ENCODE data around the gene ANXA11. TPM values are rescaled to one million over a fixed set of nuclear protein-coding genes. Genes with fewer than 3 reads are reported as not detected.
A peak's percentile ranks its signal among the peaks of the same experiment; 100 is the strongest.

The ANXA11 gene
- total RNA-seq, 1 experiment from 2014 or later = 68.1 TPM

- Mint-ChIP-seq H3K4me3 (peak overlapping the region in 1 of 2 experiments; percentile 50; a peak in 2 of 5 replicates), H3K27ac (no peak overlapping the region)
Observed at GRCh38 chr10:80137920-80138319, 67.4 kb downstream of the ANXA11 start.

More at GRCh38 chr10:80137920-80138319, 67.4 kb downstream of the ANXA11 start:
- H3K4me2 ChIP-seq (ENCODE audit: insufficient read depth, insufficient read length, low read length) = no peak overlapping the region
- no peak overlapping the region for H2AK5ac ChIP-seq (ENCODE audit: insufficient read length, low read length)
- no peaks in the 10 kb centered on the region for H3K9me3 ChIP-seq (ENCODE audit: control insufficient read depth, low read depth, low read length)
- no peaks in the 10 kb centered on the region; a peak in 2 of 7 replicates for H3K36me3 Mint-ChIP-seq (ENCODE audit: insufficient read depth in 1 of 3, low read depth in 3 of 3)
- no peak overlapping the region for H4K8ac ChIP-seq (replicated peaks; ENCODE audit: insufficient read length, low read depth, low read length)
- H3K79me2 ChIP-seq (ENCODE audit: insufficient read depth, low read length) = no peaks in the 10 kb centered on the region
- peaks cover 0 to 3% of the 10 kb centered on the region in 2 experiments; a peak in 2 of 5 replicates for H3K9me3 Mint-ChIP-seq
- no peak overlapping the region for H3K14ac ChIP-seq (ENCODE audit: insufficient read depth, low read length)
- H3K56ac ChIP-seq (ENCODE audit: insufficient read length, low read depth, low read length) = no peak overlapping the region
- H3K27ac ChIP-seq (ENCODE audit: insufficient read length, low read depth, low read length) = no peak overlapping the region
- WGBS (ENCODE audit: extremely low coverage, insufficient read length, low lambda C conversion rate) = no CpG with 5 or more reads among the region's 4 CpGs
- no peak overlapping the region for H3K18ac ChIP-seq (ENCODE audit: insufficient read length, low read depth, low read length)
- H3K79me1 ChIP-seq (ENCODE audit: insufficient read depth, low read depth, low read length, poor library complexity, severe bottlenecking) = no peaks in the 10 kb centered on the region
- H4K91ac ChIP-seq (ENCODE audit: insufficient read length, low read depth, low read length) = no peak overlapping the region
- H2BK5ac ChIP-seq (ENCODE audit: insufficient read length, low read length) = no peak overlapping the region
- H3K4me1 ChIP-seq (ENCODE audit: insufficient read depth, low read length) = no peaks in the 10 kb centered on the region
- H3K27me3 Mint-ChIP-seq (ENCODE audit: low read depth) = peaks cover 19% of the 10 kb centered on the region
- no peak overlapping the region for H2BK120ac ChIP-seq (ENCODE audit: low read depth, low read length, poor library complexity, severe bottlenecking)
- H3K23ac ChIP-seq (ENCODE audit: insufficient read length, low read depth, low read length) = no peak overlapping the region
- no peaks in the 10 kb centered on the region for H4K20me1 ChIP-seq (ENCODE audit: control insufficient read depth, insufficient read depth, insufficient read length)
- no peak overlapping the region for H3K4ac ChIP-seq (ENCODE audit: low read depth, low read length)
- H3K9ac ChIP-seq (ENCODE audit: extremely low read depth, insufficient read length, low read length) = no peak overlapping the region
- no peaks in the 10 kb centered on the region for H3K23me2 ChIP-seq (ENCODE audit: insufficient read length, low read depth, low read length, poor library complexity, severe bottlenecking)
- no peak overlapping the region for H2BK15ac ChIP-seq (ENCODE audit: low read depth, low read length)
- peaks cover 17 to 23% of the 10 kb centered on the region in 2 experiments for H3K4me1 Mint-ChIP-seq
- no peak for DNase-seq
- no peak overlapping the region for H2BK20ac ChIP-seq (ENCODE audit: low read depth, low read length, poor library complexity, severe bottlenecking)
- H2BK12ac ChIP-seq (ENCODE audit: insufficient read length, low read depth, low read length) = no peak overlapping the region
- H3K27me3 ChIP-seq (ENCODE audit: insufficient read depth, low read length) = no peaks in the 10 kb centered on the region; the same call in 1 of the 2 replicates
- H2AFZ ChIP-seq (ENCODE audit: low read length) = no peak overlapping the region
- no peak overlapping the region for H4K5ac ChIP-seq (ENCODE audit: insufficient read length, low read depth, low read length)
- no peak for TF ChIP-seq CTCF (conservative IDR thresholded peaks at IDR 0.05)
- no peak overlapping the region for H3T11ph ChIP-seq (ENCODE audit: low read length)

Measured in H9 (cell line).